PC-3 (cell line): Measurements from ENCODE around the gene GABBR1. TPM values are rescaled to one million over a fixed set of nuclear protein-coding genes. Genes with fewer than 3 reads are reported as not detected.

Experiments
- ATAC-seq: fragments of 200-7000 bp; cut with Tn5 transposase; 2 replicates; pipeline ENCODE4 v1.9.1; 2020; ENCODE audit warnings: mild to moderate bottlenecking, moderate library complexity
- BruUV-seq: library from RNA; stranded (reverse); fragments of 400-500 nt; replicated peaks from 2 replicates; lab custom pipeline; 2021; lab: Mats Ljungman, UMichigan
- CTCF ChIA-PET: fragments of 300-600 bp; sonication (Branson Sonifier 250); formaldehyde crosslinking; loops from one replicate; lab custom pipeline; 2022; ENCODE audit warnings: antibody characterized with exemption; lab: Charles Lee
- POLR2A ChIA-PET: fragments of 300-600 bp; sonication (Branson Sonifier 250); formaldehyde crosslinking; loops from one replicate; lab custom pipeline; 2022; ENCODE audit warnings: antibody characterized with exemption; ENCODE audit not compliant: unreplicated experiment; lab: Charles Lee
- DNase-seq: peaks from one replicate; pipeline ENCODE4 v3.0.0-alpha.2; 2015
- H2AFZ ChIP-seq: fragments of 300-600 bp; sonication (generic); 2 replicates; pipeline ENCODE4 v1.6.0; 2016; ENCODE audit warnings: antibody characterized with exemption, low read length
- H3F3A ChIP-seq: fragments of 300-600 bp; sonication (generic); one replicate; pipeline ENCODE4 v1.6.0; 2017; ENCODE audit warnings: antibody characterized with exemption, low read length, control low read depth, mild to moderate bottlenecking; ENCODE audit not compliant: unreplicated experiment
- H3K27ac ChIP-seq: fragments of 300-600 bp; sonication (generic); 2 replicates; pipeline ENCODE4 v1.5.1; 2016; ENCODE audit warnings: mild to moderate bottlenecking, low read length
- H3K27me3 ChIP-seq: fragments of 300-600 bp; sonication (generic); 2 replicates; pipeline ENCODE4 v1.6.1; 2016; ENCODE audit warnings: low read length, mixed read lengths
- H3K36me3 ChIP-seq: fragments of 300-600 bp; sonication (generic); 2 replicates; pipeline ENCODE4 v1.6.1; 2016; ENCODE audit warnings: low read depth, mixed run types, low read length, mixed read lengths
- H3K4me1 ChIP-seq: fragments of 300-600 bp; sonication (generic); 2 replicates; pipeline ENCODE4 v1.5.1; 2016; ENCODE audit warnings: low read length; ENCODE audit not compliant: insufficient read depth
- H3K4me2 ChIP-seq: fragments of 300-600 bp; sonication (generic); 2 replicates; pipeline ENCODE4 v1.6.0; 2016; ENCODE audit warnings: low read length
- H3K4me3 ChIP-seq: fragments of 300-600 bp; sonication (generic); 2 replicates; pipeline ENCODE4 v1.5.1; 2016; ENCODE audit warnings: mild to moderate bottlenecking, low read length, mixed read lengths
- H3K79me2 ChIP-seq: fragments of 300-600 bp; sonication (generic); 2 replicates; pipeline ENCODE4 v1.6.1; 2017; ENCODE audit warnings: low read length, mixed read lengths
- H3K9ac ChIP-seq: fragments of 300-600 bp; sonication (generic); 2 replicates; pipeline ENCODE4 v1.6.0; 2016; ENCODE audit warnings: mild to moderate bottlenecking, low read length
- H3K9me2 ChIP-seq: fragments of 300-600 bp; sonication (generic); replicated peaks from 2 replicates; pipeline ENCODE4 v1.6.1; 2016; ENCODE audit warnings: mixed run types, low read length, mixed read lengths
- H3K9me3 ChIP-seq: fragments of 300-600 bp; sonication (generic); 2 replicates; pipeline ENCODE4 v1.6.1; 2016; ENCODE audit warnings: low read length, mixed read lengths
- H4K20me1 ChIP-seq: fragments of 300-600 bp; sonication (generic); 2 replicates; pipeline ENCODE4 v1.6.1; 2016; ENCODE audit warnings: low read length, mixed read lengths
- EZH2 ChIP-seq: fragments of 300-600 bp; sonication (generic); IDR thresholded peaks from one replicate; pipeline ENCODE4 v1.6.1; 2017; ENCODE audit warnings: antibody characterized with exemption, mild to moderate bottlenecking, low read length; ENCODE audit not compliant: unreplicated experiment
- EZH2phosphoT487 ChIP-seq: fragments of 300-600 bp; sonication (generic); IDR thresholded peaks from 2 replicates; pipeline ENCODE4 v1.6.1; 2018; ENCODE audit warnings: mild to moderate bottlenecking, antibody characterized with exemption, low read length, borderline replicate concordance
- intact Hi-C: fragments of 100-400 bp; cut with micrococcal nuclease; formaldehyde crosslinking; loops from 2 replicates; pipeline ENCODE4 v1.9.0; 2023
- total RNA-seq: library from RNA; depleted of rRNA; stranded (reverse); fragments of >200 nt; gene quantifications from 2 replicates; pipeline ENCODE4 v1.2.3, GENCODE V29; 2014
- TF ChIP-seq, protein P1 (sequence below): fragments of 300-600 bp; sonication (generic); conservative IDR thresholded peaks from 2 replicates; pipeline ENCODE4 v1.5.1; 2017; ENCODE audit warnings: antibody characterized with exemption, low read depth, mild to moderate bottlenecking, low read length

The GABBR1 gene
- total RNA-seq, 1 experiment from 2014 or later = 5.5 TPM

DNA sequence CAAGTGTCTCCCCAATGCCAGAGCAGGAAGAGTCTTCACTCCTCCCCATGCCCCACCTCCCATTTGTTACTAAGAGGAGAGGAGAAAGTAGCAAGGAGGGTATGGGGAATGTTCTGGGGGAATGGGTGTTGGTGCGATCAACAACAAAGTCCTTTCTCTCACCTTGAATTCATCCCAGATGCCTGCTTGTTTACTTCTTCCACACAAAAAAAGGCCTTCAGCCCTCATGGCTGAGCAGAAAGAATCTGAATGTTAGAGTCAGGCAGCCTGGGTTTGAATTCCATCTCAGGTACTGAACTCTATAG is 33.8 kb upstream of the GABBR1 start:
- no peaks in the 10 kb centered on the region for H3K9me3 ChIP-seq
- H4K20me1 ChIP-seq = no peaks in the 10 kb centered on the region
- no peaks in the 10 kb centered on the region for H3K9me2 ChIP-seq
- H2AFZ ChIP-seq = no peak overlapping the region
- TF ChIP-seq EZH2phosphoT487 (no peak), EZH2 (no peak)
- TF ChIP-seq, protein P1, sequence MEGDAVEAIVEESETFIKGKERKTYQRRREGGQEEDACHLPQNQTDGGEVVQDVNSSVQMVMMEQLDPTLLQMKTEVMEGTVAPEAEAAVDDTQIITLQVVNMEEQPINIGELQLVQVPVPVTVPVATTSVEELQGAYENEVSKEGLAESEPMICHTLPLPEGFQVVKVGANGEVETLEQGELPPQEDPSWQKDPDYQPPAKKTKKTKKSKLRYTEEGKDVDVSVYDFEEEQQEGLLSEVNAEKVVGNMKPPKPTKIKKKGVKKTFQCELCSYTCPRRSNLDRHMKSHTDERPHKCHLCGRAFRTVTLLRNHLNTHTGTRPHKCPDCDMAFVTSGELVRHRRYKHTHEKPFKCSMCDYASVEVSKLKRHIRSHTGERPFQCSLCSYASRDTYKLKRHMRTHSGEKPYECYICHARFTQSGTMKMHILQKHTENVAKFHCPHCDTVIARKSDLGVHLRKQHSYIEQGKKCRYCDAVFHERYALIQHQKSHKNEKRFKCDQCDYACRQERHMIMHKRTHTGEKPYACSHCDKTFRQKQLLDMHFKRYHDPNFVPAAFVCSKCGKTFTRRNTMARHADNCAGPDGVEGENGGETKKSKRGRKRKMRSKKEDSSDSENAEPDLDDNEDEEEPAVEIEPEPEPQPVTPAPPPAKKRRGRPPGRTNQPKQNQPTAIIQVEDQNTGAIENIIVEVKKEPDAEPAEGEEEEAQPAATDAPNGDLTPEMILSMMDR = no peak
- BruUV-seq = no TSS peak
- H3F3A ChIP-seq = no peaks in the 10 kb centered on the region
- no peak overlapping the region for H3K4me2 ChIP-seq
- DNase-seq = no peak
- H3K79me2 ChIP-seq = no peaks in the 10 kb centered on the region
- H3K27me3 ChIP-seq = peaks cover 18% of the 10 kb centered on the region; the same call in 1 of the 2 replicates
- H3K9ac ChIP-seq = no peak overlapping the region
- no peaks in the 10 kb centered on the region for H3K4me1 ChIP-seq
- H3K4me3 ChIP-seq = no peak overlapping the region
- H3K27ac ChIP-seq = no peak overlapping the region
- no peak for ATAC-seq
- H3K36me3 ChIP-seq = no peaks in the 10 kb centered on the region
- ChIA-PET CTCF (no interaction called here), POLR2A (no interaction called here)
- intact Hi-C loops = no loop called here

DNA sequence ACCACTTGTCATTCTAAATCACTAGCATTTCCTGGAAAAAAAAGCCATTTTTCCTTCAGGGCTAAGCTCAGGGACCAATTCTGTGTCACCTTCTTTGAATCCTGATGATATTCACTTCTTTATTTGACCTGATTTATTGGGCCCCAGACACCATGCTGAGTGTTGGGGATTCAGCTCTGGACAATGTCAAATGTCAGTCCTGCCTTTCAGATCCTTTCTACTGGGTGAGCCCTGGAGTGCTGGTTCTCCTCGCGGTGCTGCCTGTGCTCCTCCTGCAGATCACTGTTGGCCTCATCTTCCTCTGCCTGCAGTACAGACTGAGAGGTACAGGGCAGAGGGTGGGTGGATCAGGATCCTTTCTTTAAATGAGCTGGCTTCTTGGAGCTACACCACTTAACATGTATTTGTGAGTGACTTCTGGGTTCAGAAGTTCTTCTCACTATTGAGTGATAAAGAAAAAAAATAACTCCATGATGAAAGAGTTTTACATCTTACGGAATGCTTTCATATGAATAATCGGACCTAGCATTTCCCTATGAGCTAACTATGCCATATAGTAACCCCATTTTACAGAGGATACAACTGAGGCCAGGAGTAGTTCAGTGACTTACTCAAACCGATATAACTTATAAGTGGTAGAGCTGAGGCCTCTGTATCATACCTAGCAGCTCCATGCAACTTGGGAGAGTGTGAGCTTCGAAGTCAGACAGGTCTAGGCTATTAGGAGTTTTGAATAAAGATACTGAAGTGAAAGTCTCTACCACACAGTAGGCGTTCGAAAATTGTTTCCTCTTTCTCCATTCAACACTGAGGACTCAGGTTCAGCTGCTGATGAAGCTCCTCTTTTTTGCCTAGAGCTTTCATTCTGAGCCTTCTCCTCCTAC is 33.2 kb upstream of the GABBR1 start:
- BruUV-seq = no TSS peak
- DNase-seq = no peak
- Histone ChIP-seq H3K36me3 (no peaks in the 10 kb centered on the region), H3F3A (no peaks in the 10 kb centered on the region), H4K20me1 (no peaks in the 10 kb centered on the region), H3K9me3 (no peaks in the 10 kb centered on the region), H3K4me3 (no peak overlapping the region), H3K79me2 (no peaks in the 10 kb centered on the region), H3K4me1 (no peaks in the 10 kb centered on the region), H3K27ac (no peak overlapping the region), H2AFZ (no peak overlapping the region), H3K9ac (no peak overlapping the region), H3K4me2 (no peak overlapping the region), H3K9me2 (no peaks in the 10 kb centered on the region), H3K27me3 (peaks cover 18% of the 10 kb centered on the region; the same call in 1 of the 2 replicates)
- no peak for TF ChIP-seq EZH2phosphoT487
- TF ChIP-seq, protein P1 = no peak
- TF ChIP-seq EZH2 = no peak
- ChIA-PET CTCF (no interaction called here), POLR2A (interaction anchor here (0.5 to 0.6 kb wide), 2 partner anchors 17 to 395 kb away, joined by 3 to 8 read pairs; partner anchors contain the start of gene POLR1H)
- intact Hi-C loops = no loop called here
- no peak for ATAC-seq
